Measurements from ENCODE around the gene NAA10. TPM values are rescaled to one million over a fixed set of nuclear protein-coding genes. Genes with fewer than 3 reads are reported as not detected.

NAA10 gene
- total and polyA plus RNA-seq, 7 donors: 57.4 to 128 (median 84.7) TPM

DNA sequence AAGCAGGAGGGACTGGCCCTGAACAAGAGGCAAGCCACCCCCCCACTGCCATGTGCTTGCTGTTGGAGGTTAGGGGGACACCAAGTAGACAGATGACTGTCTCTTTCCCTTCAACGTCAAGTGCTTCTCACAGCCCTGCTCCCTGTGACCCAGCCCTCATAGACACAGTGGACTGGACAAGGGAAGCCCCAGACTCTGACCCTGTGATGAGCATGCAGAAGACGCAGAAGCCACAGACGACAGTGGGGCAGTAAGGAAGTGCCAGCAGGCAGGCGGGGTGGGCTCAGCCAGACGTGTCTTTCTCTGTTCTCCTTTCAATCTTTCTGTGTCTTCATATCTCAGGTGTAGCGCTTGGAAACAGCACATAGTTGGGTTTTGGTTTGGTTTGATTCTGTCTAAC, 46.5 kb downstream of the NAA10 start:
- H3K27me3 ChIP-seq: peaks cover 12 to 33% (median 23%) of the 10 kb centered on the region in 3 donors
- peaks cover 0 to 10% (median 6%) of the 10 kb centered on the region in 4 donors for H3K4me1 ChIP-seq
- H3K4me3 ChIP-seq: no peak overlapping the region
- H3K9me3 ChIP-seq: no peaks in the 10 kb centered on the region
- no peak overlapping the region for H3K27ac ChIP-seq
- H3K36me3 ChIP-seq: no peaks in the 10 kb centered on the region
- DNase-seq: no peak
- intact Hi-C loops (cut with DNase I): no loop called here
- 39 to 40% methylated on average over 6 of the region's 6 CpGs for WGBS, 2 donors
- TF ChIP-seq POLR2AphosphoS5 (IDR thresholded peaks at IDR 0.05) (no peak), POLR2A (IDR thresholded peaks at IDR 0.05) (no peak), EP300 (IDR thresholded peaks at IDR 0.05) (no peak)
- TF ChIP-seq, protein P1, sequence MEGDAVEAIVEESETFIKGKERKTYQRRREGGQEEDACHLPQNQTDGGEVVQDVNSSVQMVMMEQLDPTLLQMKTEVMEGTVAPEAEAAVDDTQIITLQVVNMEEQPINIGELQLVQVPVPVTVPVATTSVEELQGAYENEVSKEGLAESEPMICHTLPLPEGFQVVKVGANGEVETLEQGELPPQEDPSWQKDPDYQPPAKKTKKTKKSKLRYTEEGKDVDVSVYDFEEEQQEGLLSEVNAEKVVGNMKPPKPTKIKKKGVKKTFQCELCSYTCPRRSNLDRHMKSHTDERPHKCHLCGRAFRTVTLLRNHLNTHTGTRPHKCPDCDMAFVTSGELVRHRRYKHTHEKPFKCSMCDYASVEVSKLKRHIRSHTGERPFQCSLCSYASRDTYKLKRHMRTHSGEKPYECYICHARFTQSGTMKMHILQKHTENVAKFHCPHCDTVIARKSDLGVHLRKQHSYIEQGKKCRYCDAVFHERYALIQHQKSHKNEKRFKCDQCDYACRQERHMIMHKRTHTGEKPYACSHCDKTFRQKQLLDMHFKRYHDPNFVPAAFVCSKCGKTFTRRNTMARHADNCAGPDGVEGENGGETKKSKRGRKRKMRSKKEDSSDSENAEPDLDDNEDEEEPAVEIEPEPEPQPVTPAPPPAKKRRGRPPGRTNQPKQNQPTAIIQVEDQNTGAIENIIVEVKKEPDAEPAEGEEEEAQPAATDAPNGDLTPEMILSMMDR (IDR thresholded peaks at IDR 0.05): no peak

DNA sequence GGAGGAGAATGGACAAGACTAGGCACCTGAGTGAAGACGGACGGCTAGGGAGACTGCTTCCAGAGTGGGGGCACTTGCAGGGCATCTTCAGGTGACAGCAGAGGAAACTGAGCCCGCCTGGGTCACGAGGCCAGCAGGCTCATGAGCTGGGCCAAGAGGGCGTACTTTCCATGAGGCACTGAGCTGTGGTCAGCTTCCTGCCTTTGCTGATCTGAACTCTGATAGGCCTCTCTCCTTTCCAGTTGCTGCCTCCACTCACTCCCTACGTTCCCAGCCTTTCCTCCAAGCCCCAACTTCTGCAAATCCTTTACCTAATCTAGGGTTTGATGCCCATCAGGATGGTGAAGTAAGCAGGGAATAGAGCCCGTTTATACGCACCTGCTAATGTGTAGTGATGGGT, 47.5 kb downstream of the NAA10 start:
- 59 to 78% methylated on average over 8 of the region's 8 CpGs for WGBS, 2 donors
- H3K4me1 ChIP-seq: peaks cover 0 to 10% (median 6%) of the 10 kb centered on the region in 4 donors
- no peaks in the 10 kb centered on the region for H3K36me3 ChIP-seq
- DNase-seq: no peak
- peak overlapping the region in 1 of 4 donors; percentile 50 for H3K27ac ChIP-seq
- intact Hi-C loops (cut with DNase I): no loop called here
- H3K4me3 ChIP-seq: no peak overlapping the region
- no peaks in the 10 kb centered on the region for H3K9me3 ChIP-seq
- TF ChIP-seq, protein P1 (IDR thresholded peaks at IDR 0.05): no peak
- no peak for TF ChIP-seq POLR2AphosphoS5 (IDR thresholded peaks at IDR 0.05)
- TF ChIP-seq POLR2A (IDR thresholded peaks at IDR 0.05): no peak
- no peak for TF ChIP-seq EP300 (IDR thresholded peaks at IDR 0.05)
- H3K27me3 ChIP-seq: peaks cover 12 to 41% (median 23%) of the 10 kb centered on the region in 3 donors

DNA sequence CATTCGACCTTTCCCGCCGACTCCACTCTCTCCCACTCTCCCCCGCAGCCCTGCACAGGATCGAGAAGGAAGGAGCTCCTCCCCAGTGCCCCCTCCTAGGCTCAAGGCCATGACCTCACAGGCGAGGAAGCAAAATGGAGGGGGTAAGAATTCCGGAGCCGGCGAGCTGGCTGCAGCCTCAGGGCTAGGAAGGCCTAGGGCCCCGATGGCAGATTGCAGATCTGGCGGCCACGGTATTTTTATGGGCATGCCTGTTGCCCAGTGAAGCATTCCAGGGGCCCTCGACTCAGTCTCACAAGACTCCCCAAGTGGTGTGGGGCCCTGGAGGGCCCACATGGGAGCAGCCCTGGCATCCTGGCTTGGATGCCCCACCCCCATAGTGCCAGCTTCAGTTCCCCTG, 47.9 kb downstream of the NAA10 start:
- H3K4me3 ChIP-seq: no peak overlapping the region
- peaks cover 12 to 46% (median 23%) of the 10 kb centered on the region in 3 donors for H3K27me3 ChIP-seq
- no peak for DNase-seq
- no peaks in the 10 kb centered on the region for H3K9me3 ChIP-seq
- intact Hi-C loops (cut with DNase I): no loop called here
- TF ChIP-seq POLR2AphosphoS5 (IDR thresholded peaks at IDR 0.05) (no peak), EP300 (IDR thresholded peaks at IDR 0.05) (no peak), POLR2A (IDR thresholded peaks at IDR 0.05) (no peak)
- TF ChIP-seq, protein P1 (IDR thresholded peaks at IDR 0.05): no peak
- peak overlapping the region in 1 of 4 donors; percentile 50 for H3K27ac ChIP-seq
- 22 to 34% methylated on average over 13 of the region's 13 CpGs for WGBS, 2 donors
- H3K36me3 ChIP-seq: no peaks in the 10 kb centered on the region
- peaks cover 0 to 10% (median 6%) of the 10 kb centered on the region in 4 donors for H3K4me1 ChIP-seq

DNA sequence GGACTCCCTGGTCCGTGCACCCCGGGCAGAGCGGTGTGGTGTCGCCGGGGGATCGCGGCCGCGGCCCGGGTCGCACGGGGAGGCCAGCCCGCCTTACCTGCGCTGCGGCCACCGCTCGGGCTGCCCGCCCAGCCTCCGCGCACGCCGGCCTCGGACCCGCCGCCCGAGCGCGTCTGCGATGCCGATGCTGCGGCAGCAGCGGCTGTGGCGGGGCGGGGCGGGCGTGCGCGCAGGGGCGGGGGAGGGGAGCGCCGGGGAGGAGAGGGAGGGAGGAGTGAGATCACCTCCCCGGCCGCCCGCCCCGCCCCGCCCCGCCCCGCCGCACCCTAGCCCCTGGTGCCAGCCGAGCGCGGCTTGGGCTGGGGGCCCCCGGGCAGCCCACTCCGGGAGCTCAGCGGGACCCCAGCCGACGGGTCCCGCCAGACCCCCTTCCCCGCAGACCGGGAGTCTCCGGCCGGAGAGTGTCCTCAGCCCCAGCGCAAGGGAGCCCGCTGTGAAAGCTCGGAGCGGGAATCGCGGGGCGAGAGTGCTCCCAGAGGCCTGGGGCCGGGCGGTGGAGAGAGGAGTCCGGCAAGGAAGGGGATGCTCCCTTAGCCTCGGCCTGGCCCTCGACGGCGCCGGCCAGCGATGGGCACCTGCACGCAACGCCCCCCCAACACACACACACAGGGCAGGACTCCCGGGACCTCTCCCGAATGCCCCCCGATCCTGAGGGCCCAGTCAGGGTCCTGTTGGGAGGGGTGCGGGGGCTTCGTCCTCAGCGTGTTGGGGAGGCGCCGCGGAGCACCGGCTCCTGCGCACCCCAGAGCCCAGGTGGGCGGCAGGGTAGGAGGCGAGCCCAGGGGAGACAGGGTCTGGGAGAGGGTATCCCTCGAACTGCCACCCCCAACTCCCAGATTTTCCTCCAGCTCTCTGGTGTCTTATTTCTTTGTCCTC, 48.6 kb downstream of the NAA10 start, which contains the start of gene L1CAM:
L1CAM (minus strand) TSS at position 206 of the 936 bp plus-strand sequence. CDS start 10,337 bp downstream, outside the sequence.
- peaks cover 0 to 10% (median 6%) of the 10 kb centered on the region in 4 donors for H3K4me1 ChIP-seq
- WGBS, 2 donors: 3 to 5% methylated on average over 85 to 89 of the region's 94 CpGs
- intact Hi-C loops (cut with DNase I): no loop called here
- TF ChIP-seq POLR2AphosphoS5 (IDR thresholded peaks at IDR 0.05) (peak in 1 of 4 donors; percentile 16), EP300 (IDR thresholded peaks at IDR 0.05) (no peak)
- H3K9me3 ChIP-seq: no peaks in the 10 kb centered on the region
- DNase-seq: no peak
- peak within 1 kb of the TSS in 3 of 4 donors; percentile 25 to 36 (median 27) for H3K4me3 ChIP-seq
- H3K27me3 ChIP-seq: peaks cover 12 to 52% (median 27%) of the 10 kb centered on the region in 3 donors
- no peaks in the 10 kb centered on the region for H3K36me3 ChIP-seq
- peak within 1 kb of the TSS in 3 of 4 donors; percentile 25 to 50 (median 44) for H3K27ac ChIP-seq

DNA sequence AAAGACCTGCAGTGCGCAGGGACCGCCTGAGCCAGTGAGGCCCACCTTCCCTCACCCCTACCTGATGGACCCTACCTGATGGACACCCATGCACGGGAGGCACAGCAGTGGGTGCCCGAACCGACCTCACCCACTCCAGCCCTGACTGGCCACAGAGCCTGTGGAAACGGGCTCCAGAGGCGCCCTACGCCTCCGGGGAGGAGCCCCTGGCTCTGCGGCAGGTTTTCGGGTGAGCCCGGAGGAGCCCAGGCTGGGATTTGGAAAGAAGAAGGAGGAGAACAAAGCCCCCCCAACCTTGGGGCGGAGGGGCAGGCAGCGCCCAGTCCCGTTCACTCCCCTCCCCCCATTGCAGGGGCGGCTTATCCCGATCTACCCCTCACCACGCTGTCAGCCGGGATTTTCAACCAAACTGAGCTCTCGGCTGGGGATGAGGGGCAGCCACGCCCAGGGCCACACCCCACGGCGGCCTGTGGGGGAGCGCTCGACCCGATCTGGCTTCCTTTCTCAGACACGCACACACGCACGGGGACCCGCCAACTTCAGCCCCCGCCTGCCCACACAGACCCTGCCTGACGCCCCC, 49.5 kb downstream of the NAA10 start:
- Histone ChIP-seq H3K9me3 (no peaks in the 10 kb centered on the region), H3K27ac (peak overlapping the region in 2 of 4 donors; percentile 31 to 44), H3K27me3 (peaks cover 12 to 57% (median 33%) of the 10 kb centered on the region in 3 donors), H3K36me3 (no peaks in the 10 kb centered on the region), H3K4me1 (peaks cover 0 to 10% (median 6%) of the 10 kb centered on the region in 4 donors), H3K4me3 (peak overlapping the region in 3 of 4 donors; percentile 25 to 36 (median 27))
- intact Hi-C loops (cut with DNase I): no loop called here
- DNase-seq: no peak
- TF ChIP-seq, protein P1 (IDR thresholded peaks at IDR 0.05): no peak
- TF ChIP-seq EP300 (IDR thresholded peaks at IDR 0.05) (no peak), POLR2AphosphoS5 (IDR thresholded peaks at IDR 0.05) (no peak), POLR2A (IDR thresholded peaks at IDR 0.05) (no peak)
- WGBS, 2 donors: 5 to 6% methylated on average over 32 of the region's 32 CpGs
